ENCODE results near the gene CACNA1C.

The CACNA1C gene

DNA sequence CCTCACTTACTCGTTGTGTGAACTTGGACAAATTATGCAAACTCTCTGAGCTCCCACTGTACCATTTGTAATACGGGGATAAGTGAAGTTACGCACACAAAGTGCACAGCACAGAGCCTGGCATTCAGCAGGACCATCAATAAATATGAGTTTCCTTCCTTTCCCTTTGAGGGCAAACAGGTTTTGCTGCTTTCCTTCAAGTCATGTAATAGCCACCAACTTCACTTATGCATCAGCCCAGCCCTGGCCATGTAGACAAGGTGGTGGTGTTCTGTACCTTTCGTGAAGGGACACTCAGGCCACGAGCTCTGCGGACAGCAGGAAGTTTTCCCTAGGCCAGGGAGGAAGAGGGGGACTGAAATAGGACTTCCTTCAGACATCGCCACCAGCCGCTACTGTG, 272.7 kb downstream of the CACNA1C start:
- Histone ChIP-seq H3K27ac (ENCODE audit: low read depth, low read length) (no peak overlapping the region), H3K9me3 (ENCODE audit: control insufficient read depth, insufficient read depth, low read length) (no peaks in the 10 kb centered on the region), H3K27me3 (ENCODE audit: control insufficient read depth, low read length) (peaks cover 46% of the 10 kb centered on the region), H3F3A (ENCODE audit: control insufficient read depth, insufficient read depth) (no peaks in the 10 kb centered on the region), H3K4me1 (ENCODE audit: control insufficient read depth, low read length) (no peaks in the 10 kb centered on the region), H3K4me2 (ENCODE audit: low read length) (no peak overlapping the region), H3K9me2 (replicated peaks; ENCODE audit: control insufficient read depth, low read length) (no peaks in the 10 kb centered on the region), H4K20me1 (ENCODE audit: control insufficient read depth, insufficient read depth, low read depth, low read length) (no peaks in the 10 kb centered on the region), H3K79me2 (ENCODE audit: control insufficient read depth, low read length) (no peaks in the 10 kb centered on the region), H3K36me3 (ENCODE audit: control insufficient read depth, low read length) (no peaks in the 10 kb centered on the region), H3K4me3 (ENCODE audit: low read length) (no peak overlapping the region)
- no peak for TF ChIP-seq EZH2phosphoT487 (IDR thresholded peaks at IDR 0.05; ENCODE audit: borderline replicate concordance, low read length)
- TF ChIP-seq, protein P1, sequence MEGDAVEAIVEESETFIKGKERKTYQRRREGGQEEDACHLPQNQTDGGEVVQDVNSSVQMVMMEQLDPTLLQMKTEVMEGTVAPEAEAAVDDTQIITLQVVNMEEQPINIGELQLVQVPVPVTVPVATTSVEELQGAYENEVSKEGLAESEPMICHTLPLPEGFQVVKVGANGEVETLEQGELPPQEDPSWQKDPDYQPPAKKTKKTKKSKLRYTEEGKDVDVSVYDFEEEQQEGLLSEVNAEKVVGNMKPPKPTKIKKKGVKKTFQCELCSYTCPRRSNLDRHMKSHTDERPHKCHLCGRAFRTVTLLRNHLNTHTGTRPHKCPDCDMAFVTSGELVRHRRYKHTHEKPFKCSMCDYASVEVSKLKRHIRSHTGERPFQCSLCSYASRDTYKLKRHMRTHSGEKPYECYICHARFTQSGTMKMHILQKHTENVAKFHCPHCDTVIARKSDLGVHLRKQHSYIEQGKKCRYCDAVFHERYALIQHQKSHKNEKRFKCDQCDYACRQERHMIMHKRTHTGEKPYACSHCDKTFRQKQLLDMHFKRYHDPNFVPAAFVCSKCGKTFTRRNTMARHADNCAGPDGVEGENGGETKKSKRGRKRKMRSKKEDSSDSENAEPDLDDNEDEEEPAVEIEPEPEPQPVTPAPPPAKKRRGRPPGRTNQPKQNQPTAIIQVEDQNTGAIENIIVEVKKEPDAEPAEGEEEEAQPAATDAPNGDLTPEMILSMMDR (IDR thresholded peaks at IDR 0.05; ENCODE audit: low read depth, low read length, poor library complexity, severe bottlenecking): no peak

DNA sequence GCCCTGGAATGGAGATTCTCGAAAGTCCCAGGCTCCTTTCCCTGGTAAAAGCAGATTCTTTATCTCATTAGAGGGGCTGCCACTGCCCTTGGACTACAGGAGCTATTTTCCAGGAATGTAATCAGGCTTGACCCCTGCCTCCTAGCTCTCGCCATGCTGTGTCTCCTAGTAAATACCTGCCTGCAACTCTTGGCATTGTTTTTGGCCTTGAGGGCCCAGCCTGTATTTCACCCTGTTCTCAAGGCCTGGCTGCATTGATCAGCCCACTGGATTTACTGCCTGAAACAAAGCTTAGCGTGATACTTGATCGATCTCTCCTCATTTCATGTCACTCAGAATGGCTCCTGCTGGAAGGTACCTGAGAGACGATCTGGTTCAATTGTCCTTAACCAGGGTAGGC, 273.7 kb downstream of the CACNA1C start:
- no peaks in the 10 kb centered on the region for H4K20me1 ChIP-seq (ENCODE audit: control insufficient read depth, insufficient read depth, low read depth, low read length)
- H3K9me3 ChIP-seq (ENCODE audit: control insufficient read depth, insufficient read depth, low read length): no peaks in the 10 kb centered on the region
- H3K36me3 ChIP-seq (ENCODE audit: control insufficient read depth, low read length): no peaks in the 10 kb centered on the region
- no peaks in the 10 kb centered on the region for H3K9me2 ChIP-seq (replicated peaks; ENCODE audit: control insufficient read depth, low read length)
- no peaks in the 10 kb centered on the region for H3K4me1 ChIP-seq (ENCODE audit: control insufficient read depth, low read length)
- H3K27me3 ChIP-seq (ENCODE audit: control insufficient read depth, low read length): peaks cover 45% of the 10 kb centered on the region
- no peak overlapping the region for H3K27ac ChIP-seq (ENCODE audit: low read depth, low read length)
- H3K4me3 ChIP-seq (ENCODE audit: low read length): no peak overlapping the region
- TF ChIP-seq, protein P1 (IDR thresholded peaks at IDR 0.05; ENCODE audit: low read depth, low read length, poor library complexity, severe bottlenecking): no peak
- TF ChIP-seq EZH2phosphoT487 (IDR thresholded peaks at IDR 0.05; ENCODE audit: borderline replicate concordance, low read length): no peak
- no peak overlapping the region for H3K4me2 ChIP-seq (ENCODE audit: low read length)
- no peaks in the 10 kb centered on the region for H3F3A ChIP-seq (ENCODE audit: control insufficient read depth, insufficient read depth)
- H3K79me2 ChIP-seq (ENCODE audit: control insufficient read depth, low read length): no peaks in the 10 kb centered on the region

GRCh38 chr12:2328661-2329060, 275.9 kb downstream of the CACNA1C start:
- Histone ChIP-seq H3K36me3 (ENCODE audit: control insufficient read depth, low read length) (no peaks in the 10 kb centered on the region), H3K9me2 (replicated peaks; ENCODE audit: control insufficient read depth, low read length) (no peaks in the 10 kb centered on the region), H3K27ac (ENCODE audit: low read depth, low read length) (no peak overlapping the region), H4K20me1 (ENCODE audit: control insufficient read depth, insufficient read depth, low read depth, low read length) (no peaks in the 10 kb centered on the region), H3F3A (ENCODE audit: control insufficient read depth, insufficient read depth) (no peaks in the 10 kb centered on the region), H3K4me1 (ENCODE audit: control insufficient read depth, low read length) (no peaks in the 10 kb centered on the region), H3K79me2 (ENCODE audit: control insufficient read depth, low read length) (no peaks in the 10 kb centered on the region), H3K27me3 (ENCODE audit: control insufficient read depth, low read length) (peaks cover 42% of the 10 kb centered on the region), H3K4me3 (ENCODE audit: low read length) (no peak overlapping the region), H3K9me3 (ENCODE audit: control insufficient read depth, insufficient read depth, low read length) (no peaks in the 10 kb centered on the region), H3K4me2 (ENCODE audit: low read length) (no peak overlapping the region)
- TF ChIP-seq, protein P1 (IDR thresholded peaks at IDR 0.05; ENCODE audit: low read depth, low read length, poor library complexity, severe bottlenecking): no peak
- no peak for TF ChIP-seq EZH2phosphoT487 (IDR thresholded peaks at IDR 0.05; ENCODE audit: borderline replicate concordance, low read length)

All from DOHH2 (cell line).